Fibroblast of the conjunctiva (primary cell): ENCODE data around the gene PPP1R26.
"Not testable (repeated sequence)": the region's sequence is repeated elsewhere in the genome, so short reads cannot be mapped to it uniquely, and the experiment has no call there.

Source experiments
- DNase-seq: peaks from one replicate; pipeline ENCODE4 v3.0.0-alpha.2; 2010; ENCODE audit warnings: low read depth

The PPP1R26 gene

GRCh38 chr9:135479469-135480052 is at the start of gene PPP1R26:
Gene PPP1R26 (plus strand): TSS chr9:135479782. CDS start chr9:135484511, 4,729 bp downstream.
- no peak for DNase-seq

- no peak for DNase-seq
Observed at GRCh38 chr9:135437259-135437658, 42.3 kb upstream of the PPP1R26 start.

- not testable (repeated sequence) for DNase-seq
Observed at GRCh38 chr9:135437696-135438095, 41.9 kb upstream of the PPP1R26 start.

- DNase-seq: not testable (repeated sequence)
Observed at GRCh38 chr9:135438581-135439232, 40.9 kb upstream of the PPP1R26 start.

GRCh38 chr9:135439514-135439913 is 40.1 kb upstream of the PPP1R26 start:
- not testable (repeated sequence) for DNase-seq

- no peak for DNase-seq
Observed at GRCh38 chr9:135439916-135440315, 39.7 kb upstream of the PPP1R26 start.

- DNase-seq: no peak
Observed at GRCh38 chr9:135440620-135441019, 39.0 kb upstream of the PPP1R26 start.

GRCh38 chr9:135441105-135442071 is 38.2 kb upstream of the PPP1R26 start:
- not testable (repeated sequence) for DNase-seq

- no peak for DNase-seq
Observed at GRCh38 chr9:135442075-135442474, 37.5 kb upstream of the PPP1R26 start.

GRCh38 chr9:135443797-135444425 is 35.7 kb upstream of the PPP1R26 start:
- DNase-seq: no peak

GRCh38 chr9:135447126-135447525 is 32.5 kb upstream of the PPP1R26 start:
- no peak for DNase-seq

- DNase-seq: no peak
Observed at GRCh38 chr9:135448663-135449100, 30.9 kb upstream of the PPP1R26 start.

- DNase-seq: not testable (repeated sequence)
Observed at GRCh38 chr9:135449532-135449931, 30.1 kb upstream of the PPP1R26 start.

- no peak for DNase-seq
Observed at GRCh38 chr9:135450956-135451355, 28.6 kb upstream of the PPP1R26 start.

GRCh38 chr9:135451909-135452308 is 27.7 kb upstream of the PPP1R26 start:
- not testable (repeated sequence) for DNase-seq

- DNase-seq: no peak
Observed at GRCh38 chr9:135454737-135455136, 24.8 kb upstream of the PPP1R26 start.

- DNase-seq: no peak
Observed at GRCh38 chr9:135455401-135456030, 24.1 kb upstream of the PPP1R26 start.

GRCh38 chr9:135456436-135457104 is 23.0 kb upstream of the PPP1R26 start:
- DNase-seq: no peak

GRCh38 chr9:135458478-135458877 is 21.1 kb upstream of the PPP1R26 start:
- not testable (repeated sequence) for DNase-seq

GRCh38 chr9:135461936-135462335 is 17.6 kb upstream of the PPP1R26 start:
- DNase-seq: no peak

- DNase-seq: no peak
Observed at GRCh38 chr9:135463140-135463539, 16.4 kb upstream of the PPP1R26 start.
